HUES6 (cell line): ENCODE data around the gene CPNE2.
"Not testable (repeated sequence)": the region's sequence is repeated elsewhere in the genome, so short reads cannot be mapped to it uniquely, and the experiment has no call there.

Source experiments
- H3K27ac ChIP-seq: 2 replicates; pipeline ENCODE4 v1.7.0; 2013; ENCODE audit warnings: low read depth, mild to moderate bottlenecking, low read length, inconsistent platforms
- H3K27me3 ChIP-seq: 2 replicates; pipeline ENCODE4 v1.6.1; 2013; ENCODE audit warnings: low read length; ENCODE audit not compliant: control insufficient read depth, insufficient read depth
- H3K36me3 ChIP-seq: 2 replicates; pipeline ENCODE4 v1.6.1; 2013; ENCODE audit warnings: low read length; ENCODE audit not compliant: control insufficient read depth, insufficient read depth
- H3K4me1 ChIP-seq: 2 replicates; pipeline ENCODE4 v1.6.1; 2013; ENCODE audit warnings: low read length; ENCODE audit not compliant: control insufficient read depth, insufficient read depth
- H3K4me3 ChIP-seq: 2 replicates; pipeline ENCODE4 v1.5.1; 2013; ENCODE audit warnings: low read depth, low read length
- H3K9ac ChIP-seq: one replicate; pipeline ENCODE4 v1.6.1; 2013; ENCODE audit warnings: mild to moderate bottlenecking, low read length
- H3K9me3 ChIP-seq: 2 replicates; pipeline ENCODE4 v1.6.1; 2013; ENCODE audit warnings: low read depth, low read length; ENCODE audit not compliant: control insufficient read depth, insufficient read depth

CPNE2 gene

GRCh38 chr16:57055671-57056070, 36.7 kb upstream of the CPNE2 start:
- H3K27me3 ChIP-seq: no peaks in the 10 kb centered on the region
- peaks cover 5% of the 10 kb centered on the region; the same call in 1 of the 2 replicates for H3K4me1 ChIP-seq
- H3K4me3 ChIP-seq: no peak overlapping the region
- no peak overlapping the region for H3K27ac ChIP-seq
- no peak overlapping the region for H3K9ac ChIP-seq
- no peaks in the 10 kb centered on the region for H3K36me3 ChIP-seq
- H3K9me3 ChIP-seq: no peaks in the 10 kb centered on the region

- Histone ChIP-seq H3K9ac (no peak overlapping the region), H3K4me1 (peaks cover 11% of the 10 kb centered on the region; the same call in 1 of the 2 replicates), H3K4me3 (no peak overlapping the region), H3K27me3 (no peaks in the 10 kb centered on the region), H3K36me3 (no peaks in the 10 kb centered on the region), H3K9me3 (no peaks in the 10 kb centered on the region), H3K27ac (no peak overlapping the region)
These were observed 34.0 kb upstream of the CPNE2 start for GRCh38 chr16:57058291-57058861.

GRCh38 chr16:57060323-57061083, 31.9 kb upstream of the CPNE2 start:
- no peaks in the 10 kb centered on the region for H3K36me3 ChIP-seq
- H3K4me1 ChIP-seq: peaks cover 8% of the 10 kb centered on the region; the same call in 1 of the 2 replicates
- no peaks in the 10 kb centered on the region for H3K9me3 ChIP-seq
- no peak overlapping the region for H3K9ac ChIP-seq
- H3K27me3 ChIP-seq: no peaks in the 10 kb centered on the region
- H3K4me3 ChIP-seq: no peak overlapping the region
- no peak overlapping the region for H3K27ac ChIP-seq

- Histone ChIP-seq H3K9ac (no peak overlapping the region), H3K27me3 (no peaks in the 10 kb centered on the region), H3K4me1 (peaks cover 6% of the 10 kb centered on the region; the same call in 1 of the 2 replicates), H3K36me3 (no peaks in the 10 kb centered on the region), H3K27ac (0 out of 2 replicates have a peak overlapping the region, but pooled peaks have one; percentile 27), H3K4me3 (no peak overlapping the region), H3K9me3 (no peaks in the 10 kb centered on the region)
These were observed 31.1 kb upstream of the CPNE2 start for GRCh38 chr16:57061084-57061905.

GRCh38 chr16:57062329-57062728, 30.1 kb upstream of the CPNE2 start:
- H3K27me3 ChIP-seq: no peaks in the 10 kb centered on the region
- H3K9ac ChIP-seq: no peak overlapping the region
- no peak overlapping the region for H3K27ac ChIP-seq
- peaks cover 6% of the 10 kb centered on the region; the same call in 1 of the 2 replicates for H3K4me1 ChIP-seq
- no peak overlapping the region for H3K4me3 ChIP-seq
- no peaks in the 10 kb centered on the region for H3K9me3 ChIP-seq
- no peaks in the 10 kb centered on the region for H3K36me3 ChIP-seq

GRCh38 chr16:57063189-57063588, 29.2 kb upstream of the CPNE2 start:
- H3K9ac ChIP-seq, H3K4me1 ChIP-seq, H3K4me3 ChIP-seq, H3K27me3 ChIP-seq, H3K36me3 ChIP-seq, H3K9me3 ChIP-seq, H3K27ac ChIP-seq: not testable (repeated sequence)

GRCh38 chr16:57064995-57065394, 27.4 kb upstream of the CPNE2 start:
- H3K9ac ChIP-seq: no peak overlapping the region
- peaks cover 10% of the 10 kb centered on the region; the same call in 1 of the 2 replicates for H3K4me1 ChIP-seq
- H3K9me3 ChIP-seq: no peaks in the 10 kb centered on the region
- H3K27ac ChIP-seq: no peak overlapping the region
- H3K27me3 ChIP-seq: no peaks in the 10 kb centered on the region
- H3K36me3 ChIP-seq: no peaks in the 10 kb centered on the region
- H3K4me3 ChIP-seq: no peak overlapping the region

- peaks cover 7% of the 10 kb centered on the region; the same call in 1 of the 2 replicates for H3K4me1 ChIP-seq
- no peak overlapping the region for H3K9ac ChIP-seq
- H3K36me3 ChIP-seq: no peaks in the 10 kb centered on the region
- no peaks in the 10 kb centered on the region for H3K9me3 ChIP-seq
- H3K4me3 ChIP-seq: no peak overlapping the region
- no peaks in the 10 kb centered on the region for H3K27me3 ChIP-seq
- no peak overlapping the region for H3K27ac ChIP-seq
These were observed 25.8 kb upstream of the CPNE2 start for GRCh38 chr16:57066625-57067024.

- Histone ChIP-seq H3K4me3 (no peak overlapping the region), H3K4me1 (peaks cover 7% of the 10 kb centered on the region; the same call in 1 of the 2 replicates), H3K9ac (no peak overlapping the region), H3K27me3 (no peaks in the 10 kb centered on the region), H3K27ac (no peak overlapping the region), H3K36me3 (no peaks in the 10 kb centered on the region), H3K9me3 (no peaks in the 10 kb centered on the region)
These were observed 25.0 kb upstream of the CPNE2 start for GRCh38 chr16:57067347-57067746.

GRCh38 chr16:57069053-57069452, 23.3 kb upstream of the CPNE2 start:
- Histone ChIP-seq H3K4me1 (peaks cover 7% of the 10 kb centered on the region; the same call in 1 of the 2 replicates), H3K9ac (no peak overlapping the region), H3K36me3 (no peaks in the 10 kb centered on the region), H3K27me3 (no peaks in the 10 kb centered on the region), H3K9me3 (no peaks in the 10 kb centered on the region), H3K27ac (no peak overlapping the region), H3K4me3 (no peak overlapping the region)
